NCI-H1105 treated with DMSO at 0.1 percent for 48 hours (cell line): ENCODE data around the gene CMTM4.
"Not testable (repeated sequence)": the region's sequence is repeated elsewhere in the genome, so short reads cannot be mapped to it uniquely, and the experiment has no call there.

Experiments
- DNase-seq: peaks from one replicate; lab custom pipeline; 2025; lab: John Stamatoyannopoulos, UW

Gene CMTM4

DNA sequence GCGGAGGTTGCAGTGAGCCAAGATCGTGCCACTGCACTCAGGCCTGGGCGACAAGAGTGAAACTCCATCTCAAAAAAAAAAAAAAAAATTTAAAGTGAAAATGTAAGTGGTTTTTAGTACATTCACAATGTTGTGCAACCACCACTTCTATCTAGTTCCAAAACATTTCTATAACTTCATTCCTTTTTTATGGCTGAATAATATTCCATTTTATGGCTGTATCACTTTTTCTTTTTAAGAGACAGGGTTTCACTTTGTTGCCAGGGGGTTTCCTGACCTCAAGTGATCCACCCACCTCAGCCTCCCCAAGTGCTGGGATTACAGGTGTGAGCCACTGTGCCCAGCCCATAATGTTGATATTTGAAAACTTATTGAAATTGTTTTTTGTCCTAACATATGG is 103.7 kb downstream of the CMTM4 start:
- no peak for DNase-seq

GRCh38 chr16:66592241-66592640 is 104.3 kb downstream of the CMTM4 start:
- no peak for DNase-seq

- DNase-seq, result no peak
These were observed 105.5 kb downstream of the CMTM4 start for GRCh38 chr16:66591018-66591417.

DNA sequence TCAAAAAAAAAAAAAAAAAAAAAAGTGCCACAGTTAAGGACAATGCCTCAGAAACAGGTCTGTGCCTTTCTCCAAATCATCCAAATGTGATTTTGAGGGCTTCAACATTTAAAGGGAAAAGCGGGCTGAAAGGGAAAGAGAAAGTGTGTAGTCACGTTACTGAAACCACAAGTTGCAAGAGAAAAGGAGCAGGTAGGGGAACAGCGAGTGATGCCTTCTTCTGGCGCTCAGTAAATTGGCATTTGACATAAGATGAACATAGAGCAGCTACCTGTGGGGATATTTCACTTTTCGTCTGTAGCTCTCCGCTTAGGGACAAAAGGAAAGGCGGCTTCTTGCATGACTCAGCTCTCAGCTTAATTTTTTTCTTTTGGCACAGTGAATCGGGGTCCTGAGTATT is 106.2 kb downstream of the CMTM4 start:
- no peak for DNase-seq

GRCh38 chr16:66588981-66589713 is 107.4 kb downstream of the CMTM4 start:
- DNase-seq, result no peak

DNA sequence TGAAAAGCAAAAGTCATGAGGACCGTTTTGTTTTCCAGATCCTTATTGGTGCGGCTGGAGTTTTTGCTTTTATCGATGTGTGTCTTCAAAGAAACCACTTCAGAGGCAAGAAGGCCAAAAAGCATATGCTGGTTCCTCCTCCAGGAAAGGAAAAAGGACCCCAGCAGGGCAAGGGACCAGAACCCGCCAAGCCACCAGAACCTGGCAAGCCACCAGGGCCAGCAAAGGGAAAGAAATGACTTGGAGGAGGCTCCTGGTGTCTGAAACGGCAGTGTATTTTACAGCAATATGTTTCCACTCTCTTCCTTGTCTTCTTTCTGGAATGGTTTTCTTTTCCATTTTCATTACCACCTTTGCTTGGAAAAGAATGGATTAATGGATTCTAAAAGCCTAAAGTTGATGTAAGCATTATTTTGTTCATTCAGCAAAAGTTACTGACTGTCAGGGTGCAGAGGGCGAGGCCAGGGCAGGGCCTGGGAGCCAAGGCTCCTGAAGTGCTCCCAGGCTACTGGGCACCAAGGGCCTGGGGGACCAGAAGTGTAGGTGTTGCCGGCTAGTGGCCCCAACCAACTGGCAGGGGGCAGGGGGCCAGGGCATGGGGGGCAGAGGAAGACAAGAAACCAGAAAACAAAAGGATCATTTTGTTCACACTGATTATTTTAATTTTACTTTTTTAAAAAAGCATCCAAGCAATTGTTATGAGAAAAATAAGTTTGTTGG is 108.5 kb downstream of the CMTM4 start:
- no peak for DNase-seq

- no peak for DNase-seq
These were observed 110.9 kb downstream of the CMTM4 start for GRCh38 chr16:66585481-66586239.

- no peak for DNase-seq
These were observed 115.1 kb downstream of the CMTM4 start for GRCh38 chr16:66581246-66581952.

GRCh38 chr16:66580605-66581209 is 115.8 kb downstream of the CMTM4 start:
- DNase-seq, result no peak

- DNase-seq, result no peak
These were observed 117.7 kb downstream of the CMTM4 start, which contains the start of gene CMTM2 for GRCh38 chr16:66578651-66579531. Gene CMTM2, plus strand, starts transcription at chr16:66579463. Its CDS starts 145 bp downstream, at chr16:66579608.

- no peak for DNase-seq
These were observed 120.2 kb downstream of the CMTM4 start for GRCh38 chr16:66576296-66576695.

DNA sequence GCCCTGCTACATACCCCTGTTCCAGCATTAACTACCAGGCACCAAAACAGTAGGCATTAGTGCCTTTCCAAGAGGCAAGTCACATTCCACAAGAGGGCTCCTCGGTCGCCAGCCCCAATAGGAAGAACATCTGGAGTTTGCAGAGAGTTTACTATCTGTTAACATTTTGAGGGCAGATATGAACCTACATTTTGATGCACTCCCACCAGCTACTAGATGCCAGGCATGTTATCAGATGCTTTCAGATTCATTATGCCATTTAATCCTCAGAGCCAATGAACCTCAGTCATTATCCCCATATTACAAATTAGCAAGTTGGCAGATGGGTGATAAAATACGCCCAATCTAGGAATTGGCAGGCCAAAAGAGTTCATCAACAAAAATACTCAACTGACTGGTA is 121.5 kb downstream of the CMTM4 start:
- no peak for DNase-seq

GRCh38 chr16:66574531-66574930 is 122.0 kb downstream of the CMTM4 start:
- DNase-seq, result no peak

GRCh38 chr16:66574081-66574480 is 122.5 kb downstream of the CMTM4 start:
- DNase-seq, result no peak

- DNase-seq, result no peak
These were observed 124.2 kb downstream of the CMTM4 start for GRCh38 chr16:66572356-66572755.

DNA sequence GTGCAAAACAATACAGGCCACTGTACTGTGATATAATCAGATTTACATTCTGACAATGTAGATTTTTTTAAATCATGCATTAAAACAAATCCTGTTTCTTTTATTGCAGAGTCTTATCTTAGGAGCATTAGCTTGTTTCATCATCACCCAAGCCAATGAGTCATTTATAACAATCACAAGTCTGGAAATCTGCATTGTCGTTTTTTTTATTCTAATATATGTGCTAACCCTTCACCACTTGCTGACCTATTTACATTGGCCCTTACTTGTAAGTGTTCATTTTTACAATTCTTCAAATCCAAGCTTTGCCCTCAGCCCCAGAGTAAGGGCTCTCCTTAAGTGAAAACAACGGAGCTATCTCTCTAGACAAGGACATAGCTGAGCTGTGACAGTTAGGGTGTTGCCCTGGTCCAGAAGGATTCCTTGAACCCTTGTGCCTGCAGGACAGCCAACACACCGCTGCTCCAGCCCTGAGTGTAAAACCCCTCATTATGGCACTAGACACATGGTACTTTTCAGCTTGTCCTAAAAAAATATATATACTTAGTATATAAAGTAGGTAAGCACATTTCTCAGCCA is 126.6 kb downstream of the CMTM4 start:
- DNase-seq, result no peak

DNA sequence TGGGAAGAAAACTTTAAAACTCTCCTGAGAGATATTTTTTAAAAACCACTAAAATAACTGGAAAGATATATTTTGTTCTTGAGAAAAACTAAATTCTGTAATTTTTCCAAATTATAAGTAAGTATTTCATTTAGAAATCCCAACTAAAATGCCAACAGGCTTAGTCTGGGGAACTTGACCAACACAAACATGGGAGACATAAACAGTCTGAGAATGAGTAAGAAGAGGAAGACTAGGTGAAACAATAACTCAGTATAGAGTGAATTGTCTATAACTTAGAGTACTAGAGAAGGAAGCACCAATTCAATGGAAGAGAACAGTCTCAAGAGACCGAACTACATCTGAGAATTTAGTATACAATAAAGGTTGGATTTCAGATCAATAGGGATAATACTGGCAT is 127.4 kb downstream of the CMTM4 start:
- no peak for DNase-seq

DNA sequence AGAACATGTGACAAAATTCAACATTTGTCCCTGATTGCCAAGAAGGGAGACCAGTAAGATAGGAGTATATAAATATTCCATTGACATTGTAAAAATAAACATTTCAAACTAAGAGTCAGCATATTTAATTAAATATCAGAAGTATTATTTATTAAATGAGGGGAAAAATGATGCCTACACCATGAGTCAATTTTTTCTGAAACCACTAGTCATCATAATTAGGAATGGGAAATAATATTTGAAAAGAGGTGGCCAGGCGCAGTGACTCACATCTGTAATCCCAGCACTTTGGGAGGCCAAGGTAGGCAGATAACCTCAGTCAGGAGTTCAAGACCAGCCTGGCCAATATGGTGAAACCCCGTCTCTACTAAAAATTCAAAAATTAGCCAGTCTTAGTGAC is 128.2 kb downstream of the CMTM4 start:
- no peak for DNase-seq

DNA sequence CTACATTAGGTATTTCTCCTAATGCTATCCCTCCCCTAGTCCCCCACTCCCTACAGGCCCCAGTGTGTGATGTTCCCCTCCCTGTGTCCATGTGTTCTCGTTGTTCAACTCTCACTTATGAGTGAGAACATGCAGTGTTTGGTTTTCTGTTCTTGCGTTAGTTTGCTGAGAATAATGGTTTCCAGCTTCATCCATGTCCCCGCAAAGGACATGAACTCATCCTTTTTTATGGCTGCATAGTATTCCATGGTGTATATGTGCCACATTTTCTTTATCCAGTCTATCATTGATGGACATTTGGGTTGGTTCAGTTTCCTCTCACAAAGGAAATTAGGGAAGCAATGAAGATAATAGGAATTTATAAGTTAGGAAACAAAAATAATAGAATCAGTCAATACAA is 129.3 kb downstream of the CMTM4 start:
- DNase-seq, result not testable (repeated sequence)
